ENCODE measurements around the gene FITM1.
A peak's percentile ranks its signal among the peaks of the same experiment; 100 is the strongest.

FITM1 gene

DNA sequence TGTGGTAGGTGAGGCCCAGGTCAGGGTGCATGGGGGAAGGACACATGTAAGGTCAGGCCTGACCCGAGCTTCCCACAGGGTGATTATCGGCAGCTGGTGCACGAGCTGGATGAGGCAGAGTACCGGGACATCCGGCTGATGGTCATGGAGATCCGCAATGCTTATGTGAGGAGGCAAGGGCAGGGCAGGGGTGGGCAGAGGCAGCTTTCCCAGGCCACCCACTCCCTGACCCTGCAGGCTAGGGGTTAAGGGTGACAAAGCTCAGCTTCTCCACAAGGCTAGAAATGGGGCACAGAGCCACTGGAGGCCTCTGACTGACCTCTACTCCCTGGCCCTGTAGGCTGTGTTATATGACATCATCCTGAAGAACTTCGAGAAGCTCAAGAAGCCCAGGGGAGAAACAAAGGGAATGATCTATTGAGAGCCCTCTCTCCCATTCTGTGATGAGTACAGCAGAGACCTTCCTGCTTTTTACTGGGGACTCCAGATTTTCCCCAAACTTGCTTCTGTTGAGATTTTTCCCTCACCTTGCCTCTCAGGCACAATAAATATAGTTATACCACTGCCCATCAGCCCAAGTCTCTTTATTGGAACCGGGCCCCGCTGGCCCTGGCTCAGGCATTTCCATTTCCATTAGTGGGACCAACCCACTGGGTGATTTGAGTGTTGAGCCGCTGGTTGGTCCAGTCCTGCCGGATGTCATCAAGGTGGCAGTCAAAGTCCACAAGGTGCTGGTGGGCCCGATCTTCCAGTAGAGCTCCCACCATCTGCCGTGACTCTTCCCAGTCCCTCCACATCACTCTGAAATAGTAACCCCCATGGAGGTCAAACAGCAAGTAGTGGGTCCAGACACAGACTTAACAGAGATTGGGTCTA is 8.2 kb downstream of the FITM1 start:
- Histone ChIP-seq H3K27me3 (ENCODE audit: control insufficient read depth, low read length) (no peaks in the 10 kb centered on the region), H3F3A (ENCODE audit: control insufficient read depth, insufficient read depth) (peaks cover 5% of the 10 kb centered on the region; the same call in 1 of the 2 replicates), H3K4me2 (ENCODE audit: low read length) (peak overlapping the region; percentile 79; the same call in 1 of the 2 replicates), H3K4me3 (ENCODE audit: low read length) (no peak overlapping the region), H3K79me2 (ENCODE audit: control insufficient read depth, low read length) (peaks cover 38% of the 10 kb centered on the region), H3K4me1 (ENCODE audit: control insufficient read depth, low read length) (peaks cover 34% of the 10 kb centered on the region), H3K9me2 (replicated peaks; ENCODE audit: control insufficient read depth, low read length) (no peaks in the 10 kb centered on the region), H4K20me1 (ENCODE audit: control insufficient read depth, insufficient read depth, low read depth, low read length) (no peaks in the 10 kb centered on the region), H3K27ac (ENCODE audit: low read depth, low read length) (no peak overlapping the region), H3K9me3 (ENCODE audit: control insufficient read depth, insufficient read depth, low read length) (no peaks in the 10 kb centered on the region), H3K36me3 (ENCODE audit: control insufficient read depth, low read length) (peaks cover 52% of the 10 kb centered on the region)
- TF ChIP-seq, protein P1, sequence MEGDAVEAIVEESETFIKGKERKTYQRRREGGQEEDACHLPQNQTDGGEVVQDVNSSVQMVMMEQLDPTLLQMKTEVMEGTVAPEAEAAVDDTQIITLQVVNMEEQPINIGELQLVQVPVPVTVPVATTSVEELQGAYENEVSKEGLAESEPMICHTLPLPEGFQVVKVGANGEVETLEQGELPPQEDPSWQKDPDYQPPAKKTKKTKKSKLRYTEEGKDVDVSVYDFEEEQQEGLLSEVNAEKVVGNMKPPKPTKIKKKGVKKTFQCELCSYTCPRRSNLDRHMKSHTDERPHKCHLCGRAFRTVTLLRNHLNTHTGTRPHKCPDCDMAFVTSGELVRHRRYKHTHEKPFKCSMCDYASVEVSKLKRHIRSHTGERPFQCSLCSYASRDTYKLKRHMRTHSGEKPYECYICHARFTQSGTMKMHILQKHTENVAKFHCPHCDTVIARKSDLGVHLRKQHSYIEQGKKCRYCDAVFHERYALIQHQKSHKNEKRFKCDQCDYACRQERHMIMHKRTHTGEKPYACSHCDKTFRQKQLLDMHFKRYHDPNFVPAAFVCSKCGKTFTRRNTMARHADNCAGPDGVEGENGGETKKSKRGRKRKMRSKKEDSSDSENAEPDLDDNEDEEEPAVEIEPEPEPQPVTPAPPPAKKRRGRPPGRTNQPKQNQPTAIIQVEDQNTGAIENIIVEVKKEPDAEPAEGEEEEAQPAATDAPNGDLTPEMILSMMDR (IDR thresholded peaks at IDR 0.05; ENCODE audit: low read depth, low read length, poor library complexity, severe bottlenecking), result no peak
- TF ChIP-seq EZH2phosphoT487 (IDR thresholded peaks at IDR 0.05; ENCODE audit: borderline replicate concordance, low read length), result no peak

DNA sequence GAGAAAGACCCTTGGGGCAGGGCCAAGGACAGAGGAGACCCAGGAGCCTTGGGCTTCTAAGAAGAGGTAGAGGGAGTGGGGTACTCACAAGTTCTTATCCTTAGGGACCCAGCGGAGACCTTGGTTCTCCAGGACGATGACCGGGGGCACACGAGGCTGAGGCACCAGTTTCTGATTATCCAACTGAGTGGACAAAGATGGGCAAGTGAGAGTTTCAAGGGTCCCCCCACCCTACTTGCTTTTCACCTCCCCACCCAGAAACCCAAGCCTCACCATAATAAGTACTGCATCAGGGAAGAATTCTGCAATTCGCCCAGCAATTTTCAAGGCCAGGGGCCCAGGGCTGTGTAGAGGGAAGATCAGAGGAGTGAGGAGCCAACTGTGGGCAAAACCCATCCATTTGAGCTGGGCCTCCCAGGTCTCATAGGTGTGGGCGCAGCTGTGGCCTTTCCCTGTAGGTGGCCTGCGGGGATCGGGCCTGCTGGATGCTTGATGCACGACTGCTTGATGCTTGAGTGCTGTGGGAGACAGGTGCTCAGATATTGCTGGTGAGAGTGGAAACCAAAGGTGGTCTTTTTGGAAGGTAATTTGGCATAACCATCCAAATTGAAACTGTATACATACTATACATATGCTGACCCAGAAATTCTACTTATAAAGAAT is 8.9 kb downstream of the FITM1 start:
- peaks cover 38% of the 10 kb centered on the region for H3K79me2 ChIP-seq (ENCODE audit: control insufficient read depth, low read length)
- peaks cover 34% of the 10 kb centered on the region for H3K4me1 ChIP-seq (ENCODE audit: control insufficient read depth, low read length)
- peak overlapping the region; percentile 79 for H3K4me2 ChIP-seq (ENCODE audit: low read length)
- H3K36me3 ChIP-seq (ENCODE audit: control insufficient read depth, low read length), result peaks cover 59% of the 10 kb centered on the region
- H3K4me3 ChIP-seq (ENCODE audit: low read length), result peak overlapping the region; percentile 97
- no peaks in the 10 kb centered on the region for H4K20me1 ChIP-seq (ENCODE audit: control insufficient read depth, insufficient read depth, low read depth, low read length)
- no peaks in the 10 kb centered on the region for H3K9me2 ChIP-seq (replicated peaks; ENCODE audit: control insufficient read depth, low read length)
- TF ChIP-seq EZH2phosphoT487 (IDR thresholded peaks at IDR 0.05; ENCODE audit: borderline replicate concordance, low read length), result no peak
- TF ChIP-seq, protein P1 (IDR thresholded peaks at IDR 0.05; ENCODE audit: low read depth, low read length, poor library complexity, severe bottlenecking), result no peak
- H3F3A ChIP-seq (ENCODE audit: control insufficient read depth, insufficient read depth), result peaks cover 5% of the 10 kb centered on the region; the same call in 1 of the 2 replicates
- H3K27ac ChIP-seq (ENCODE audit: low read depth, low read length), result no peak overlapping the region
- H3K9me3 ChIP-seq (ENCODE audit: control insufficient read depth, insufficient read depth, low read length), result no peaks in the 10 kb centered on the region
- no peaks in the 10 kb centered on the region for H3K27me3 ChIP-seq (ENCODE audit: control insufficient read depth, low read length)

DNA sequence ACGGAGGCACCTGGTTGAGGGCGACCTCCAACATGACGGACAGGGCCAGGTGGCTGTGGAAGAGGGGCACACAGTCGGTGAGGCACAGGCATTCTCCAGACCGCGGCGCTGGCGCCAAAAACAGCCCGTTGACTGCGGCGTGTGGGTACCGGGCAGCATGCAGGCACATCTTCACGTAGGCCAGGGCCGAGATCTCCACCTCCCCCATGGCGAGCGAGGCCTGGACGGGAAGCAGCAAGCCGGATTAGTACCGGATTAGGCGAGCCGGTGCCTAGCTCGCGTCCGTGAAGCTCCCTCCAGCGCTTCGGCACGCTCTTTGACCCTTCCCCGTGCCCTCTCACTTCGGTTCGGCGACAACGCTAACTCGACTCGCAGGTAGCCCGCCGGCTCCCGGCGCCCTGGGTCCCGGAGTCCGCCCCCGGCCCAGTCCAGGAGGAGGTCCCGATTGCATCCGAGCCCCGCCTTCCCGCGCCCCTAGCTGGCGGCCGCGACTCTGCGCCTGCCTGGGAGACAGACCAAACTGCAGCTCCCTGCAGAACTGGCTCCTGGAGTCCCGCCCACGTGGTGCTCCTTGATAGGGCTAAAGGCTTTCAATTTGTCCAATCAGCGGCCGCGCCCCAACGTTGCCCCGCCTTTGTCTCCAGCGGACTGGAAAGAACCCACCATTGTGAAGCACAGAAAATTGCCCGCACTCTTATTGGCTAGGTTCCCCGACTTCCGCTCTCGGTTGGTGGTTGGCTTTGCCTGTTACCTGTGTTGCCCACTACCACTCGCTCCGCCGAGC is 10.8 kb downstream of the FITM1 start, which contains the start of gene EMC9:
Gene EMC9 (minus strand): TSS at position 495 of the 784 bp plus-strand sequence. CDS start 287 bp downstream, at position 208.
- H3K4me2 ChIP-seq (ENCODE audit: low read length), result peak within 1 kb of the TSS; percentile 82
- H3F3A ChIP-seq (ENCODE audit: control insufficient read depth, insufficient read depth), result peaks cover 5% of the 10 kb centered on the region; the same call in 1 of the 2 replicates
- peak within 1 kb of the TSS; percentile 65 for H3K27ac ChIP-seq (ENCODE audit: low read depth, low read length)
- H3K79me2 ChIP-seq (ENCODE audit: control insufficient read depth, low read length), result peaks cover 53% of the 10 kb centered on the region
- H3K9me3 ChIP-seq (ENCODE audit: control insufficient read depth, insufficient read depth, low read length), result no peaks in the 10 kb centered on the region
- peak within 1 kb of the TSS; percentile 97 for H3K4me3 ChIP-seq (ENCODE audit: low read length)
- TF ChIP-seq, protein P1 (IDR thresholded peaks at IDR 0.05; ENCODE audit: low read depth, low read length, poor library complexity, severe bottlenecking), result no peak
- no peak for TF ChIP-seq EZH2phosphoT487 (IDR thresholded peaks at IDR 0.05; ENCODE audit: borderline replicate concordance, low read length)
- no peaks in the 10 kb centered on the region for H3K9me2 ChIP-seq (replicated peaks; ENCODE audit: control insufficient read depth, low read length)
- H3K27me3 ChIP-seq (ENCODE audit: control insufficient read depth, low read length), result no peaks in the 10 kb centered on the region
- peaks cover 41% of the 10 kb centered on the region for H3K4me1 ChIP-seq (ENCODE audit: control insufficient read depth, low read length)
- peaks cover 67% of the 10 kb centered on the region for H3K36me3 ChIP-seq (ENCODE audit: control insufficient read depth, low read length)
- H4K20me1 ChIP-seq (ENCODE audit: control insufficient read depth, insufficient read depth, low read depth, low read length), result no peaks in the 10 kb centered on the region

All from DOHH2 (cell line).